Measurements from ENCODE around the gene IER3. TPM values are rescaled to one million over a fixed set of nuclear protein-coding genes. Genes with fewer than 3 reads are reported as not detected.
A peak's percentile ranks its signal among the peaks of the same experiment; 100 is the strongest.
"Not testable (repeated sequence)": the region's sequence is repeated elsewhere in the genome, so short reads cannot be mapped to it uniquely, and the experiment has no call there.

Gene IER3
- total and polyA plus RNA-seq, 9 donors = 9.7 to 221 (median 20.6) TPM

- Histone ChIP-seq H3K4me3 (peak overlapping the region; percentile 89), H3K36me3 (no peaks in the 10 kb centered on the region), H3K9me3 (no peaks in the 10 kb centered on the region), H3K4me1 (ENCODE audit: insufficient read depth) (peaks cover 2% of the 10 kb centered on the region), H3K27me3 (no peaks in the 10 kb centered on the region), H3K27ac (peak overlapping the region in 1 of 2 donors; percentile 85)
- peak; percentile 66 to 90 (median 86) for DNase-seq
- TF ChIP-seq POLR2A (IDR thresholded peaks at IDR 0.05) = peak; percentile 24
- no peak for TF ChIP-seq EP300 (IDR thresholded peaks at IDR 0.05)
- peak; percentile 92 to 96 (median 94) for TF ChIP-seq CTCF (IDR thresholded peaks at IDR 0.05)
- WGBS, 3 donors = 8 to 14% (median 9%) methylated on average over 27 of the region's 27 CpGs
- intact Hi-C loops (cut with DNase I) = loop anchor here (1.0 to 2.0 kb wide), 3 partner anchors 42 to 44 kb away; no protein-coding TSS in a partner anchor
Measured at GRCh38 chr6:30722280-30723112, 21.9 kb downstream of the IER3 start.

GRCh38 chr6:30722025-30722279 is 22.4 kb downstream of the IER3 start:
- intact Hi-C loops (cut with DNase I) = loop anchor here (1.0 to 2.0 kb wide), 3 partner anchors 41 to 43 kb away; no protein-coding TSS in a partner anchor
- DNase-seq = peak in 2 of 5 donors; percentile 24 to 63
- not testable (repeated sequence) for H3K27me3 ChIP-seq; H3K36me3 ChIP-seq; H3K9me3 ChIP-seq; H3K4me1 ChIP-seq (ENCODE audit: insufficient read depth)
- WGBS, 3 donors = 3 to 7% (median 5%) methylated on average over 10 of the region's 10 CpGs
- H3K27ac ChIP-seq = peak overlapping the region; percentile 85 to 94
- peak overlapping the region; percentile 89 for H3K4me3 ChIP-seq

- no peaks in the 10 kb centered on the region for H3K27me3 ChIP-seq
- intact Hi-C loops (cut with DNase I) = loop anchor here (1.0 to 2.0 kb wide), 4 partner anchors 35 to 43 kb away; partner anchors contain the start of gene PPP1R18 (in 3 of the 4)
- H3K27ac ChIP-seq = peak overlapping the region; percentile 85 to 94
- peaks cover 2% of the 10 kb centered on the region for H3K4me1 ChIP-seq (ENCODE audit: insufficient read depth)
- H3K4me3 ChIP-seq = peak overlapping the region; percentile 89
- H3K36me3 ChIP-seq = no peaks in the 10 kb centered on the region
- no peaks in the 10 kb centered on the region for H3K9me3 ChIP-seq
- DNase-seq = peak; percentile 91 to 97 (median 93)
- WGBS, 3 donors = 1 to 2% (median 1%) methylated on average over 57 to 71 of the region's 71 CpGs
- TF ChIP-seq EP300 (IDR thresholded peaks at IDR 0.05) (no peak), POLR2A (IDR thresholded peaks at IDR 0.05) (no peak), CTCF (IDR thresholded peaks at IDR 0.05) (peak; percentile 33 to 77 (median 41))
Measured at GRCh38 chr6:30721198-30722024, 22.9 kb downstream of the IER3 start.

GRCh38 chr6:30720738-30721197 is 23.6 kb downstream of the IER3 start:
- peak overlapping the region; percentile 31 to 94 for H3K27ac ChIP-seq
- TF ChIP-seq EP300 (IDR thresholded peaks at IDR 0.05) (no peak), POLR2A (IDR thresholded peaks at IDR 0.05) (peak; percentile 28), CTCF (IDR thresholded peaks at IDR 0.05) (no peak)
- H3K9me3 ChIP-seq = no peaks in the 10 kb centered on the region
- 0 to 1% (median 0%) methylated on average over 29 of the region's 29 CpGs for WGBS, 3 donors
- no peaks in the 10 kb centered on the region for H3K27me3 ChIP-seq
- intact Hi-C loops (cut with DNase I) = loop anchor here in 3 of 4 donors (2.0 kb wide), 1 partner anchor 34 kb away; the partner anchor contains the start of gene PPP1R18 (in 3 of the 3)
- no peaks in the 10 kb centered on the region for H3K36me3 ChIP-seq
- peak overlapping the region; percentile 89 for H3K4me3 ChIP-seq
- peaks cover 2% of the 10 kb centered on the region for H3K4me1 ChIP-seq (ENCODE audit: insufficient read depth)
- peak; percentile 77 to 85 (median 81) for DNase-seq

All from ovary (tissue), 9 donors.